Pancreas (tissue), 10 donors: ENCODE results near the gene MKRN2. TPM values are rescaled to one million over a fixed set of nuclear protein-coding genes. Genes with fewer than 3 reads are reported as not detected.

Source experiments
- ATAC-seq, 4 donors: fragments of 200-7000 bp; cut with Tn5 transposase; one replicate each; pipeline versions ENCODE4 v1.8.0 to v1.9.1; 2020; ENCODE audit warnings: mild to moderate bottlenecking in 4 of 4, moderate library complexity in 4 of 4
- DNase-seq, 6 donors: peaks; one replicate each; pipeline ENCODE4 v3.0.0-alpha.2; 2020
- FAIRE-seq: peaks from 2 replicates; lab custom pipeline; 2012; peaks lifted over from hg19 to GRCh38; lab: Jason Lieb, UNC
- H3K27ac ChIP-seq, 4 donors: fragments of 200-600 bp; sonication (generic); 1 replicate in 3 of 4; 2 replicates in 1 of 4; pipeline versions ENCODE4 v1.5.0 to v1.8.0; 2020
- H3K27me3 ChIP-seq, 4 donors: fragments of 200-600 bp; one replicate each; pipeline ENCODE4 v1.8.0; 2021
- H3K36me3 ChIP-seq, 3 donors: fragments of 200-600 bp; sonication (generic) in 1 of 3; one replicate each; pipeline versions ENCODE4 v1.5.0 to v1.8.0; 2020 to 2021
- H3K4me1 ChIP-seq, 3 donors: fragments of 200-600 bp; one replicate each; pipeline ENCODE4 v1.8.0; 2021
- H3K4me3 ChIP-seq, 4 donors: fragments of 200-600 bp; sonication (generic) in 2 of 4; one replicate each; pipeline versions ENCODE4 v1.5.0 to v1.8.0; 2020 to 2021
- H3K9me3 ChIP-seq, 4 donors: fragments of 200-600 bp; one replicate each; pipeline ENCODE4 v1.8.0; 2021
- WGBS, 2 donors: extraction: QIAGEN DNeasy Blood & Tissue Kit; methylation state at CpG; one replicate each; pipeline ENCODE4 v1.1.7; 2013; 5-methylcytosine and 5-hydroxymethylcytosine counted together
- intact Hi-C, 3 donors: fragments of 100-400 bp; cut with DNase I; formaldehyde crosslinking; loops; one replicate each; pipeline versions ENCODE4 v1.11.1 to v1.14.2; 2022
- polyA plus RNA-seq, 2 donors: library from polyadenylated mRNA; stranded (reverse); fragments of 200-250 nt; gene quantifications; one replicate each; pipeline ENCODE4 v1.2.3, GENCODE V29; 2013
- total RNA-seq, 6 donors: library from RNA; stranded (reverse); fragmentation: NEBNext Ultra II Directional in 4 of 6; extraction: Animal tissue kit (Norgen Biotek cat#: 25700) in 4 of 6; gene quantifications; one replicate each; pipeline versions ENCODE4 v1.2.1 to v1.2.4, GENCODE V29; 2021 to 2023
- TF ChIP-seq, protein P1 (sequence below), 4 donors: fragments of 200-600 bp; sonication (generic) in 3 of 4; IDR thresholded peaks; one replicate each; pipeline versions ENCODE4 v1.5.0 to v1.8.0; 2021; ENCODE audit warnings: antibody characterized with exemption in 4 of 4
- donor health status: healthy with polysubstance abuse.
- donor health status: DM: no; HTN: no; CAD: no; lungs with moderate emphysema.
- donor health status: DM: no; HTN: no; CAD: no.
- donor health status: control.
- donor health status: control.
- donor health status: Bipolar disorder and iron deficiency.
- donor health status: DM: yes; HTN: yes; CAD: no.
- donor health status: DM: no; HTN: no; CAD: no.
- donor health status: DM: no; HTN: no; CAD: no.
- donor health status: DM: yes; HTN: yes; CAD: no.

MKRN2 gene
- total and polyA plus RNA-seq, 8 donors = 8.5 to 17.0 (median 13.2) TPM

- ATAC-seq (no peak), DNase-seq (no peak), FAIRE-seq (no peak)
- H3K9me3 ChIP-seq = no peaks in the 10 kb centered on the region
- peaks cover 0 to 27% (median 8%) of the 10 kb centered on the region in 3 donors for H3K36me3 ChIP-seq
- peaks cover 0 to 6% (median 4%) of the 10 kb centered on the region in 3 donors for H3K4me1 ChIP-seq
- no peak overlapping the region for H3K4me3 ChIP-seq
- TF ChIP-seq, protein P1, sequence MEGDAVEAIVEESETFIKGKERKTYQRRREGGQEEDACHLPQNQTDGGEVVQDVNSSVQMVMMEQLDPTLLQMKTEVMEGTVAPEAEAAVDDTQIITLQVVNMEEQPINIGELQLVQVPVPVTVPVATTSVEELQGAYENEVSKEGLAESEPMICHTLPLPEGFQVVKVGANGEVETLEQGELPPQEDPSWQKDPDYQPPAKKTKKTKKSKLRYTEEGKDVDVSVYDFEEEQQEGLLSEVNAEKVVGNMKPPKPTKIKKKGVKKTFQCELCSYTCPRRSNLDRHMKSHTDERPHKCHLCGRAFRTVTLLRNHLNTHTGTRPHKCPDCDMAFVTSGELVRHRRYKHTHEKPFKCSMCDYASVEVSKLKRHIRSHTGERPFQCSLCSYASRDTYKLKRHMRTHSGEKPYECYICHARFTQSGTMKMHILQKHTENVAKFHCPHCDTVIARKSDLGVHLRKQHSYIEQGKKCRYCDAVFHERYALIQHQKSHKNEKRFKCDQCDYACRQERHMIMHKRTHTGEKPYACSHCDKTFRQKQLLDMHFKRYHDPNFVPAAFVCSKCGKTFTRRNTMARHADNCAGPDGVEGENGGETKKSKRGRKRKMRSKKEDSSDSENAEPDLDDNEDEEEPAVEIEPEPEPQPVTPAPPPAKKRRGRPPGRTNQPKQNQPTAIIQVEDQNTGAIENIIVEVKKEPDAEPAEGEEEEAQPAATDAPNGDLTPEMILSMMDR (IDR thresholded peaks at IDR 0.05) = no peak
- no peaks in the 10 kb centered on the region for H3K27me3 ChIP-seq
- intact Hi-C loops = loop anchor here in 1 of 3 donors (10.0 kb wide), 1 partner anchor 88 kb away; no protein-coding TSS in a partner anchor
- H3K27ac ChIP-seq = no peak overlapping the region
Measured at GRCh38 chr3:12566976-12567375, 10.1 kb downstream of the MKRN2 start.

DNA sequence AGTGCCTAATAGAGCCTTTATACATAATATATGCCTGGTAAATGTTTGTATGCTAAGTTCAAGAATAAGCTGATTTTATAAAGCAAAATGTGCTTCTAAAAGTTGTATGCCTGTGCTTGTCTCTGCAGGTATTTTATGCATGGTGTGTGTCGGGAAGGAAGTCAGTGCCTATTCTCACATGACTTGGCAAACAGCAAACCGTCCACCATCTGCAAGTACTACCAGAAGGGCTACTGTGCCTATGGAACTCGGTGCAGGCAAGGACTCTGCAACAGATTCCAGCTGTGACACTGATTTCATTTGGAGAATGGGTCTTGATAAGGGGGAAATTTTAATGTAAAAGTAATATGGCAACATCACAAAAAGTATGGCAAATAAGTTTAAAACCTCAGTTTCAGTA is 11.9 kb downstream of the MKRN2 start:
- H3K27me3 ChIP-seq = no peaks in the 10 kb centered on the region
- TF ChIP-seq, protein P1 (IDR thresholded peaks at IDR 0.05) = no peak
- FAIRE-seq (no peak), DNase-seq (no peak), ATAC-seq (no peak)
- H3K27ac ChIP-seq = no peak overlapping the region
- no peak overlapping the region for H3K4me3 ChIP-seq
- 72 to 73% methylated on average over 3 of the region's 3 CpGs for WGBS, 2 donors
- intact Hi-C loops = loop anchor here in 1 of 3 donors (10.0 kb wide), 1 partner anchor 86 kb away; no protein-coding TSS in a partner anchor
- peaks cover 0 to 43% (median 16%) of the 10 kb centered on the region in 3 donors for H3K36me3 ChIP-seq
- H3K4me1 ChIP-seq = no peaks in the 10 kb centered on the region
- no peaks in the 10 kb centered on the region for H3K9me3 ChIP-seq

DNA sequence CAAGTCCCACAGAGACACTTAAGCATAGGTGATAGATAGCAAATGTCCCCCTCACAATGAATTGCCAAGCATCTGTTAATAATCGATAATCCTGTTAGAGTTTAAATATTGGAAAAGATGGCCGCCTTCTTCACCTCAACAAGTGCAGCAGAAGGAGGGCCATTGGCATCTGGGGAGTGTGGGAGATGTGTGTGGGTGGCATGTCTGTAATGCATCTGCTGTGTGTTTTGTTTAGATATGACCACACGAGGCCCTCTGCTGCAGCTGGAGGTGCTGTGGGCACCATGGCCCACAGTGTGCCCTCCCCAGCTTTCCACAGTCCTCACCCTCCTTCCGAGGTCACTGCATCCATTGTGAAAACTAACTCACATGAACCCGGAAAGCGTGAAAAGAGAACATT is 12.9 kb downstream of the MKRN2 start:
- WGBS, 2 donors = 78 to 88% methylated on average over 6 of the region's 6 CpGs
- intact Hi-C loops = loop anchor here in 1 of 3 donors (10.0 kb wide), 1 partner anchor 85 kb away; no protein-coding TSS in a partner anchor

DNA sequence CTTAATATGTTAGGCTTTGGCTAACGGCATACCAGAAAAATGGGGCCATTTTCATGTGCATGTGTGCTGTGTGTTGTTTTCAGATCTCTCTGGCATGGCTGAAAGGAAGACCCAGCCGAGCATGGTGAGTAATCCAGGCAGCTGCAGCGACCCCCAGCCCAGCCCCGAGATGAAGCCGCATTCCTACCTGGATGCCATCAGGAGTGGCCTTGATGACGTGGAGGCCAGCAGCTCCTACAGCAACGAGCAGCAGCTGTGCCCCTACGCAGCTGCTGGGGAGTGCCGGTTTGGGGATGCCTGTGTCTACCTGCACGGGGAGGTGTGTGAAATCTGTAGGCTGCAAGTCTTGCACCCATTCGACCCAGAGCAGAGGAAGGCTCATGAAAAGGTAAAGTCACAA is 15.1 kb downstream of the MKRN2 start:
- Histone ChIP-seq H3K36me3 (peaks cover 0 to 70% (median 32%) of the 10 kb centered on the region in 3 donors), H3K27me3 (no peaks in the 10 kb centered on the region), H3K27ac (no peak overlapping the region), H3K4me3 (no peak overlapping the region), H3K4me1 (no peaks in the 10 kb centered on the region), H3K9me3 (no peaks in the 10 kb centered on the region)
- ATAC-seq (no peak), DNase-seq (no peak), FAIRE-seq (no peak)
- intact Hi-C loops = no loop called here
- WGBS, 2 donors = 89 to 94% methylated on average over 11 of the region's 11 CpGs
- TF ChIP-seq, protein P1 (IDR thresholded peaks at IDR 0.05) = no peak

More for the DNA sequence above, 12.9 kb downstream of the MKRN2 start:
- ATAC-seq (no peak), DNase-seq (no peak), FAIRE-seq (no peak)
- H3K4me3 ChIP-seq = no peak overlapping the region
- H3K4me1 ChIP-seq = no peaks in the 10 kb centered on the region
- no peak overlapping the region for H3K27ac ChIP-seq
- no peaks in the 10 kb centered on the region for H3K9me3 ChIP-seq
- no peaks in the 10 kb centered on the region for H3K27me3 ChIP-seq
- TF ChIP-seq, protein P1 (IDR thresholded peaks at IDR 0.05) = no peak
- H3K36me3 ChIP-seq = peaks cover 0 to 54% (median 23%) of the 10 kb centered on the region in 3 donors

DNA sequence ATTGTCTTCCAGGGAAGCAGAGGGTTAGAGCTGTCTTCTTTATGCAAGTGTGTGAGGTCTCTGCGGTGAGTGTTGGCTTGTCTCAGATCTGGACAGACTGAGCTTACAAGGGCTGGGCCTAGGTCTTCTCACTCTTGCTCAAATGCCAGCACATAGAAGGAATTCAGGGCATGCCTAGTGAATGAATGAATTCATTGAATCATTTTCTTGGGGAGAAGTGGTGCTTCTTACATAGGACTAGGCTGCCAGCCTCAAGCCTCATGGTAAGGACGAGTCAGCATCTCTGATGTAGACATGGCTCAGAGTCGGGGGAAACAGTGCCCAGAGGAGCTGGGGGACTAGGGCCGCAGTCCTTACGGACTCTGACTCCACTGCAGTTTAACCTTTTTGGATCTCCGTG is 17.2 kb downstream of the MKRN2 start:
- no peaks in the 10 kb centered on the region for H3K27me3 ChIP-seq
- WGBS, 2 donors = 90 to 96% methylated on average over 6 of the region's 6 CpGs
- DNase-seq (no peak), FAIRE-seq (no peak), ATAC-seq (no peak)
- TF ChIP-seq, protein P1 (IDR thresholded peaks at IDR 0.05) = no peak
- no peak overlapping the region for H3K27ac ChIP-seq
- peaks cover 0 to 75% (median 32%) of the 10 kb centered on the region in 3 donors for H3K36me3 ChIP-seq
- no peaks in the 10 kb centered on the region for H3K9me3 ChIP-seq
- H3K4me1 ChIP-seq = peaks cover 0 to 2% (median 0%) of the 10 kb centered on the region in 3 donors
- H3K4me3 ChIP-seq = no peak overlapping the region
- intact Hi-C loops = no loop called here
